GM18909 (cell line): Measurements from ENCODE around the gene CCDC169.
A peak's percentile ranks its signal among the peaks of the same experiment; 100 is the strongest.
"Not testable (repeated sequence)": the region's sequence is repeated elsewhere in the genome, so short reads cannot be mapped to it uniquely, and the experiment has no call there.

ENCODE experiments used
- ATAC-seq: cut with Tn5 transposase; IDR thresholded peaks from one replicate; pipeline ENCODE4 v1.9.1; 2021; ENCODE audit warnings: mild to moderate bottlenecking; ENCODE audit not compliant: unreplicated experiment, poor library complexity

CCDC169 gene

GRCh38 chr13:36297366-36298338 is at the start of gene CCDC169:
CCDC169 (minus strand) TSS chr13:36297814; CDS start chr13:36297719, 95 bp downstream.
- ATAC-seq = peak; percentile 78

DNA sequence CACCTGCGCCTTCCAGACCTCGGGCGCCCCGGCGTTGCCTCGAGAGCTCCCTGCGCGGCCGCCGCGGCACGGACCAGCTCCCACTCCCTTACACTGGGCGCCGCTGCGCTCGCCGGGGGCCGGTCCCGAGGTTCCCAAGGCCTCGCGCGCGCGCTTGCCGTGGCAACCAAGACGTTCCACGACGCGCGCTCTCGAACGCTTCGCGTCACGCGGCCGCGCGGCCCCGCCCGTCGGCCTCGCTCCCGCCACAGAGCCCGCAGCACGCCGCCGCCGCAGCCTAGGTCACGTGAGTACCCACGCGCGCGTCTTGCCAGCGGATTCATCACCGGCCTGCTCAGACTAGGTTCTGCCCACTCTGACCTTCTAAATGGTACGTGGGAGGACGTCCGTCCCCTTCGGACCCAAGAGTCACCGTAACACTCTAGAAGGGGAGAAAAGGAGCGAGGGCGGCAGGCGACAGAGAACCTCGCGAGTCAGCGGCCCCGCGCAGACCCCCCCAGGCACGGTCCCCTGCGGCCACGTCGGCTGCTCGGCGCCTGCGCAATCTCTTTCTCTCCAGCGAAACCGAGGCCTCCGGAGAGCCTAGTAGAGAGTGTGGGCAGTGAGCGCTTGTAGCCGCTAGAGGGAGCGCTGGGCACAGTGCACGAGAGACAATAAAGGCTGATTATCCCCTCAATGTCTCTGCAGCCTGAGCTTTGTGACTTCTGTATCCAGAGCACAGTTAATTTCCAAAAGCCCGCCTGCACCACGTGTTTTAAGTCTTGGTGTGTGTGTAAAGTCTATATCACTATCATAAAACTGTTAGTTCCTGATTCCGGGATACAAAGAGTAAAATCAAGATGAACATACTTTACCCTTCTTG is 48.8 kb upstream of the CCDC169 start, which contains the start of gene SPART:
Gene SPART (minus strand): TSS at position 173 of the 862 bp plus-strand sequence. CDS start 10,564 bp downstream, outside the sequence.
- peak; percentile 96 for ATAC-seq

DNA sequence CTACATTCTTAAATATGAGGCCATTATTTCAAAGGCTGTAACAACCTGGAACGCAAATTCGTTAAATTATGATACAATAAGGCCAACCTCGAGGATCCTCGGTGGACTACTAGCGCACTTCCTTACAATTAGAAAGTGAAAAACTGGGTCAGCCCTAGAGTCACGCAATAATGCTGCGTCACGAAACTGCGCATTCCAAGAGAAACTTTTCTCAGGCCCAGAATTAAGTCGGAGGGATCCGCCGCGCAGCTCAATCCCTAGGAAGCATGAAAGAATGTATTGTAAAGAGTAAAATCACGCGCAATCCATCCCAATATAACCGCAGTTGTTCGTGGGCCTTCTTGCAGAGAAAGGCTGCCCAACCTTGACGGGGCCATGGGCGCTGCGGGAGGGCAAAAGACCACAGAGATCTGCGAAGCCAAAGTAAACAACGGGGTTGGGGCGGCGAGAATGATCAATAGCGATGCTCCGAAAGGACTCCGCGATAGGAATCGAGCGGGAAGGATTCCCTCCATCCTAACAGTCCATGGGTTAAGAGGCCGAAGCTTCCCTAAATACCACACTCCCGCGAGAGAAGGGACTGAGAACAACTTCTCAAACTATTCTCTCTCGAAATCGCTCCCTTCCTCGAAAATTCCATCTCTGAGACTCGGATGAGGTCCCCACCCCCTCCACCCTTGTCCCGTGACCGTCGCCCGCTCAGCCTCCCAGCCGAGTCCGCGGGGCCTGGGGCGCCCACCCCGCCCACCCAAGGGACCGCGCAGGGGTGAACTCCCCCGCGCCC is 48.0 kb upstream of the CCDC169 start:
- ATAC-seq = peak; percentile 6

GRCh38 chr13:36344886-36345437 is 47.3 kb upstream of the CCDC169 start:
- no peak for ATAC-seq

DNA sequence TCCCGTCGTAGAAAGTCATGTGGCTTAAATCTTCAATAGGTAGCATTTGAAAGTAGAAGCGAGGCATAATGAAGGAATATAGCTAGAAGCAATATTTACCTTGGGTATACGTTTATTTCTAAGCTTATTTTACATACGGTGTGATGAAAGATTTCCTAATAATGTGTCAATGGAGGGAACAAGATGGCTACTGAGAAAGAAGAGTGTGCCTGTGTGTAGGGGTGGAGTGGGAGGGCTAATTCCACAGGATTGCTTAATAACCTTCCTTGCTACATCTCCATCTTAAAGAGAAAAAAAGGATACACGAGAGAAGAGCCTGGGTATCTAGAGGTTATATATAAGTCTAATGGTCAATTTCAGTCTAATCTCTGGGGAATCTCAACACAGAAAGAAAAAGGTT is 46.6 kb upstream of the CCDC169 start:
- no peak for ATAC-seq

- ATAC-seq = no peak
These were observed 46.2 kb upstream of the CCDC169 start for GRCh38 chr13:36343766-36344165.

DNA sequence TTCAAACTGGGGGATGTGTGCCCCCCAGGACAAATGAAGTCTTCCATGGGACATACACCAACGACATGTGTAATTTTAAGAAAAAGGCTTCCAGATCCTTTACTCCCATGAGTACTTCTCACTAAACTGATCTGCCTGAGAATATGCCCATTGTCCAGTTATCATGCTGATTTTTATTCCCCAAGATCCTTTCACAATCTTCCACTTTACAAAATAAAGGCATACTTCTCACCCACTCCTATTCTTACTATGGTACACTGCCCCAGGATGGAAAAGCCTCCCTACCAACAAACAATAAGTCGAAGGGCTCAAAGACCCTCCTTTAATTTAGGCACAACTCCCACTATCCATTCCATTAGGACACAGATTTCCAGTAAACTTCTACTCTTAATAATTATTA is 45.1 kb upstream of the CCDC169 start:
- no peak for ATAC-seq

DNA sequence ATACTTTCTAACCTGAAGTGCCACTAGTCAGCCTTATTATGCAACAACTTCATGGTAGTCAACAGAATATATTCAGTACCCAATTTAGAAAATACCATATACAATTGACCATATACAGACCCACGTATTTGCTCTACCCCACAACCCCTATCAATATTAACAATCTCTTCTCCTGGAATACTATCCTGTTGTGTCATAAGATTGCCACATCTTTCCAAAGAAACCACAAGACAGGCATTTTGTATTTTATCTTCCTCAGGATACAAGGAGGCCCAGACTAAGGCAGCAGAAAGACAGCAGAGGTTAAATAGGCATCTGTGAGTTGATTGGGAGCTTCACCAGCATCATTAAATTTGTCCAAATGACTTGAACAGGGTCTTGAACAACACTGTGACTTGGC is 44.1 kb upstream of the CCDC169 start:
- ATAC-seq = no peak

GRCh38 chr13:36339600-36340155 is 42.1 kb upstream of the CCDC169 start:
- ATAC-seq = no peak

GRCh38 chr13:36337938-36338641 is 40.5 kb upstream of the CCDC169 start:
- ATAC-seq = no peak

- no peak for ATAC-seq
These were observed 35.4 kb upstream of the CCDC169 start for GRCh38 chr13:36332986-36333385.

DNA sequence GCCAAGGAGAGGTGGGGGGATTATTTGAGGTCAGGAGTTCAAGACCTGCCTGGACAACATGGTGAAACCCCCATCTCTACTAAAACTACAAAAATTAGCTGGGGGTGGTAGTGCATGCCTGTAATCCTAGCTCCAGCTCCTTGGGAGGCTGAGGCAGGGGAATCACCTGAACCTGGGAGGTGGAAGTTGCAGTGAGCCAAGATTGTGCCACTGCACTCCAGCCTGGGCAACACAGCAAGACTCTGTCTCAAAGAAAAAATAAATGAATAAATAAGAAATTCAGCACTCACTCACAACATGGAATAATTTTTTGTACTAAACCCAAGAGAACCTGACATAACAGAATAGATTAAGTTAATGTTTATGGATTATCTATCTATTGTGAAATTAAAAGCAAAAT is 34.6 kb upstream of the CCDC169 start:
- ATAC-seq = not testable (repeated sequence)

DNA sequence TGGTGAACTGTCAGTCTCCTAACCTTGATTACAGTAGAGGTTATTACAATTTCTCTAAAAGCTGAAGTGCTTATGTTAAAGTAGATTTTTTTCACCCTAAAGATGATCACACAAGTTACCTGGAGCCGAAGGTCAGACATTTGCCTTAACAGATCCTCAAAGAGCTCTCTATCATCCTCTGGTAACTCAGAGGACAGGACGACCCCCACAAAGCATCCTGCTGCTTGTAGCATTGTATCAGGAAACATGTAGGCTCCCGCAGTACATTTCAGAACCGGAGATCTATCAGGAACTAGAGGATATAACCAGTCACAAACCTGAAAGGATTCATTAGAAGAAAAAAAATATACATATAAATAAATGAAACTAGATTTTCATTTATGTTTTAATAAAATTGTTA is 33.7 kb upstream of the CCDC169 start:
- no peak for ATAC-seq

DNA sequence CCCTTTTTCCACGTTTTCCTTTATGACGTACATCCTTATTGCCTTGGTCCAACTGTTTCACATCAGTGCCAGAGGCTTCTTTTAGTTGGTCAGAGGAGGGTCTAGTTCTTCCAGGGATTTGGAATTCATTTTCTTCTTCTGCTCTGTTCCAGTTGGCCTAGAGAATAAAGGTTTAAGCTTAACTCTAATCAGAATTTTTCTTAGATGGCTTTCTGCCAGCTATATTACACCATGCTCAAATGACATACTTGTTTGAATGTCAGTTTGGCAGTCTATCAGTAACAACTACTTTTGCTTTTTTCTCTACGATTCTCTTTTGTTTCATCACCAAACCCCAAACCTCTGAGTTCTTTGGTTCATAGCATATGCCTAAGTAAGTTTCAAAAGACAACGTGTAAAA is 31.7 kb upstream of the CCDC169 start:
- no peak for ATAC-seq

GRCh38 chr13:36328821-36329220 is 31.2 kb upstream of the CCDC169 start:
- ATAC-seq = no peak

GRCh38 chr13:36325912-36326311 is 28.3 kb upstream of the CCDC169 start:
- ATAC-seq = no peak

- ATAC-seq = not testable (repeated sequence)
These were observed 27.3 kb upstream of the CCDC169 start for GRCh38 chr13:36324881-36325280.

- ATAC-seq = no peak
These were observed 26.4 kb upstream of the CCDC169 start for GRCh38 chr13:36323951-36324566.
